Activated CD8-positive, alpha-beta memory T cell treated with anti-CD3 and anti-CD28 coated beads, Interleukin-2, amount 50 U/mL, for 1 hour (primary cell): ENCODE data around the gene FPGS.

Source experiments
- DNase-seq: peaks from one replicate; pipeline ENCODE4 v3.0.0-alpha.2; 2020; ENCODE audit errors: extremely low read depth

The FPGS gene

GRCh38 chr9:127860260-127860659 is 57.6 kb downstream of the FPGS start:
- no peak for DNase-seq

GRCh38 chr9:127860779-127861178 is 58.1 kb downstream of the FPGS start:
- no peak for DNase-seq

GRCh38 chr9:127862075-127863011 is 59.7 kb downstream of the FPGS start:
- DNase-seq, result no peak

- no peak for DNase-seq
Observed at GRCh38 chr9:127863191-127863621, 60.5 kb downstream of the FPGS start.
